MM.1S (cell line): ENCODE measurements around the gene CREB5.

Experiments
- DNase-seq: peaks from one replicate; pipeline ENCODE4 v3.0.0-alpha.2; 2015
- H2AFZ ChIP-seq: fragments of 300-600 bp; sonication (generic); 2 replicates; pipeline ENCODE4 v1.6.0; 2016; ENCODE audit warnings: antibody characterized with exemption, low read length
- H3F3A ChIP-seq: fragments of 300-600 bp; sonication (generic); 2 replicates; pipeline ENCODE4 v1.6.1; 2016; ENCODE audit warnings: mild to moderate bottlenecking, antibody characterized with exemption, low read length, moderate library complexity, mixed read lengths; ENCODE audit not compliant: insufficient read depth
- H3K27ac ChIP-seq: fragments of 300-600 bp; sonication (generic); 2 replicates; pipeline ENCODE4 v1.5.1; 2016; ENCODE audit warnings: mild to moderate bottlenecking, low read length
- H3K27me3 ChIP-seq: fragments of 300-600 bp; sonication (generic); replicated peaks from 2 replicates; pipeline ENCODE4 v1.6.0; 2016; ENCODE audit warnings: low read length; ENCODE audit not compliant: insufficient read depth
- H3K36me3 ChIP-seq: fragments of 300-600 bp; sonication (generic); replicated peaks from 2 replicates; pipeline ENCODE4 v1.6.1; 2016; ENCODE audit warnings: mild to moderate bottlenecking, low read length, mixed read lengths; ENCODE audit not compliant: insufficient read depth
- H3K4me1 ChIP-seq: fragments of 300-600 bp; sonication (generic); 2 replicates; pipeline ENCODE4 v1.6.1; 2016; ENCODE audit warnings: low read length, mixed read lengths
- H3K4me2 ChIP-seq: fragments of 300-600 bp; sonication (generic); 2 replicates; pipeline ENCODE4 v1.6.0; 2016; ENCODE audit warnings: low read depth, low read length
- H3K4me3 ChIP-seq: fragments of 300-600 bp; sonication (generic); 2 replicates; pipeline ENCODE4 v1.5.1; 2016; ENCODE audit warnings: low read length, mixed read lengths
- H3K79me2 ChIP-seq: fragments of 300-600 bp; sonication (generic); 2 replicates; pipeline ENCODE4 v1.6.1; 2016; ENCODE audit warnings: mixed run types, low read length, mixed read lengths
- H3K9ac ChIP-seq: fragments of 300-600 bp; sonication (generic); 2 replicates; pipeline ENCODE4 v1.6.1; 2016; ENCODE audit warnings: low read length, mixed read lengths
- H3K9me2 ChIP-seq: fragments of 300-600 bp; sonication (generic); replicated peaks from 2 replicates; pipeline ENCODE4 v1.6.1; 2016; ENCODE audit warnings: mild to moderate bottlenecking, low read length, mixed read lengths; ENCODE audit not compliant: insufficient read depth
- H3K9me3 ChIP-seq: fragments of 300-600 bp; sonication (generic); replicated peaks from 2 replicates; pipeline ENCODE4 v1.6.1; 2016; ENCODE audit warnings: mild to moderate bottlenecking, low read length, mixed read lengths; ENCODE audit not compliant: insufficient read depth
- H4K20me1 ChIP-seq: fragments of 300-600 bp; sonication (generic); 2 replicates; pipeline ENCODE4 v1.6.1; 2016; ENCODE audit warnings: mild to moderate bottlenecking, low read length, moderate library complexity, mixed read lengths; ENCODE audit not compliant: insufficient read depth
- CTCF ChIP-seq: fragments of 300-600 bp; sonication (generic); IDR thresholded peaks from 2 replicates; pipeline ENCODE4 v1.5.1; 2016; ENCODE audit warnings: antibody characterized with exemption, low read length, mixed read lengths
- EZH2 ChIP-seq: fragments of 300-600 bp; sonication (generic); optimal IDR thresholded peaks from 2 replicates; pipeline ENCODE3; 2017; ENCODE audit warnings: low read depth, mild to moderate bottlenecking, antibody characterized with exemption, low read length, mixed read lengths
- EZH2phosphoT487 ChIP-seq: fragments of 300-600 bp; sonication (generic); IDR thresholded peaks from 2 replicates; pipeline ENCODE4 v1.6.1; 2018; ENCODE audit warnings: antibody characterized with exemption, low read length

Gene CREB5

GRCh38 chr7:28375729-28376128 lies 36.6 kb upstream of the CREB5 start:
- no peak overlapping the region for H3K4me2 ChIP-seq
- no peak overlapping the region for H3K9ac ChIP-seq
- no peaks in the 10 kb centered on the region for H3K27me3 ChIP-seq
- H3F3A ChIP-seq, result no peaks in the 10 kb centered on the region
- H3K27ac ChIP-seq, result no peak overlapping the region
- no peaks in the 10 kb centered on the region for H3K9me2 ChIP-seq
- no peaks in the 10 kb centered on the region for H3K4me1 ChIP-seq
- no peak for DNase-seq
- TF ChIP-seq EZH2, result no peak
- no peak for TF ChIP-seq CTCF
- no peak for TF ChIP-seq EZH2phosphoT487
- H2AFZ ChIP-seq, result no peak overlapping the region
- no peaks in the 10 kb centered on the region for H4K20me1 ChIP-seq
- H3K4me3 ChIP-seq, result no peak overlapping the region
- H3K9me3 ChIP-seq, result no peaks in the 10 kb centered on the region
- H3K36me3 ChIP-seq, result no peaks in the 10 kb centered on the region
- no peaks in the 10 kb centered on the region for H3K79me2 ChIP-seq

GRCh38 chr7:28376634-28377033 lies 35.7 kb upstream of the CREB5 start:
- Histone ChIP-seq H3F3A (no peaks in the 10 kb centered on the region), H3K4me3 (no peak overlapping the region), H3K27ac (no peak overlapping the region), H3K27me3 (no peaks in the 10 kb centered on the region), H3K4me1 (no peaks in the 10 kb centered on the region), H3K9me2 (no peaks in the 10 kb centered on the region), H4K20me1 (no peaks in the 10 kb centered on the region), H3K9me3 (no peaks in the 10 kb centered on the region), H3K79me2 (no peaks in the 10 kb centered on the region), H3K36me3 (no peaks in the 10 kb centered on the region), H3K9ac (no peak overlapping the region), H3K4me2 (no peak overlapping the region), H2AFZ (no peak overlapping the region)
- DNase-seq, result no peak
- TF ChIP-seq CTCF (no peak), EZH2phosphoT487 (no peak), EZH2 (no peak)

- H3K9me2 ChIP-seq, result no peaks in the 10 kb centered on the region
- no peak for TF ChIP-seq CTCF
- no peak for TF ChIP-seq EZH2phosphoT487
- TF ChIP-seq EZH2, result no peak
- no peak for DNase-seq
- H3F3A ChIP-seq, result no peaks in the 10 kb centered on the region
- H4K20me1 ChIP-seq, result no peaks in the 10 kb centered on the region
- H3K36me3 ChIP-seq, result no peaks in the 10 kb centered on the region
- H3K79me2 ChIP-seq, result no peaks in the 10 kb centered on the region
- H2AFZ ChIP-seq, result no peak overlapping the region
- H3K4me2 ChIP-seq, result no peak overlapping the region
- no peak overlapping the region for H3K4me3 ChIP-seq
- H3K27me3 ChIP-seq, result no peaks in the 10 kb centered on the region
- peaks cover 13% of the 10 kb centered on the region for H3K4me1 ChIP-seq
- H3K9me3 ChIP-seq, result no peaks in the 10 kb centered on the region
- H3K9ac ChIP-seq, result no peak overlapping the region
- H3K27ac ChIP-seq, result no peak overlapping the region
These were observed 33.7 kb upstream of the CREB5 start for GRCh38 chr7:28378574-28379149.
